Lower leg skin (tissue), 4 donors: Measurements from ENCODE around the gene TMEM239. TPM values are rescaled to one million over a fixed set of nuclear protein-coding genes. Genes with fewer than 3 reads are reported as not detected.

Source experiments
- DNase-seq, 2 donors: peaks; one replicate each; pipeline ENCODE4 v3.0.0-alpha.2; 2019; ENCODE audit warnings: low spot score in 2 of 2
- H3K4me3 ChIP-seq: fragments of 200-600 bp; sonication (generic); 2 replicates; pipeline ENCODE4 v1.5.1; 2017; ENCODE audit warnings: mild to moderate bottlenecking, low read depth; ENCODE audit not compliant: poor library complexity, severe bottlenecking
- POLR2A ChIP-seq, 2 donors: fragments of 450-650 bp; IDR thresholded peaks; one replicate each; pipeline ENCODE4 v1.6.1; 2016 to 2017; ENCODE audit warnings: antibody characterized with exemption in 2 of 2, mild to moderate bottlenecking in 1 of 2, moderate library complexity in 1 of 2
- WGBS, 2 donors: methylation state at CpG; one replicate each; pipeline ENCODE4 v1.1.5; 2018; 5-methylcytosine and 5-hydroxymethylcytosine counted together
- intact Hi-C: fragments of 100-400 bp; cut with DNase I; formaldehyde crosslinking; loops from one replicate; pipeline ENCODE4 v1.15.0; 2023; ENCODE audit warnings: low total_unique reads
- total RNA-seq, 4 donors: library from RNA; depleted of rRNA; stranded (reverse); fragments of >200 nt; gene quantifications; one replicate each; pipeline ENCODE4 v1.1.0, GENCODE V29; 2016
- TF ChIP-seq, protein P1 (sequence below), 3 donors: fragments of 450-650 bp; IDR thresholded peaks; one replicate each; pipeline ENCODE4 v1.5.1; 2016; ENCODE audit warnings: antibody characterized with exemption in 3 of 3, mild to moderate bottlenecking in 3 of 3, moderate library complexity in 2 of 3

TMEM239 gene
- total RNA-seq, 4 donors from 2014 or later = not detected

- peak in 1 of 2 donors; percentile 18 for DNase-seq
- intact Hi-C loops = no loop called here
Observed at GRCh38 chr20:2845607-2846006, 29.4 kb downstream of the TMEM239 start.

GRCh38 chr20:2846698-2847097 is 30.5 kb downstream of the TMEM239 start:
- intact Hi-C loops = no loop called here
- TF ChIP-seq, protein P1, sequence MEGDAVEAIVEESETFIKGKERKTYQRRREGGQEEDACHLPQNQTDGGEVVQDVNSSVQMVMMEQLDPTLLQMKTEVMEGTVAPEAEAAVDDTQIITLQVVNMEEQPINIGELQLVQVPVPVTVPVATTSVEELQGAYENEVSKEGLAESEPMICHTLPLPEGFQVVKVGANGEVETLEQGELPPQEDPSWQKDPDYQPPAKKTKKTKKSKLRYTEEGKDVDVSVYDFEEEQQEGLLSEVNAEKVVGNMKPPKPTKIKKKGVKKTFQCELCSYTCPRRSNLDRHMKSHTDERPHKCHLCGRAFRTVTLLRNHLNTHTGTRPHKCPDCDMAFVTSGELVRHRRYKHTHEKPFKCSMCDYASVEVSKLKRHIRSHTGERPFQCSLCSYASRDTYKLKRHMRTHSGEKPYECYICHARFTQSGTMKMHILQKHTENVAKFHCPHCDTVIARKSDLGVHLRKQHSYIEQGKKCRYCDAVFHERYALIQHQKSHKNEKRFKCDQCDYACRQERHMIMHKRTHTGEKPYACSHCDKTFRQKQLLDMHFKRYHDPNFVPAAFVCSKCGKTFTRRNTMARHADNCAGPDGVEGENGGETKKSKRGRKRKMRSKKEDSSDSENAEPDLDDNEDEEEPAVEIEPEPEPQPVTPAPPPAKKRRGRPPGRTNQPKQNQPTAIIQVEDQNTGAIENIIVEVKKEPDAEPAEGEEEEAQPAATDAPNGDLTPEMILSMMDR (IDR thresholded peaks at IDR 0.05) = no peak
- TF ChIP-seq POLR2A (IDR thresholded peaks at IDR 0.05) = no peak
- DNase-seq = no peak
- H3K4me3 ChIP-seq = no peak overlapping the region
- 82 to 88% methylated on average over 5 of the region's 5 CpGs for WGBS, 2 donors

More at GRCh38 chr20:2845607-2846006, 29.4 kb downstream of the TMEM239 start:
- TF ChIP-seq POLR2A (IDR thresholded peaks at IDR 0.05) = no peak
- TF ChIP-seq, protein P1 (IDR thresholded peaks at IDR 0.05) = no peak
- no peak overlapping the region for H3K4me3 ChIP-seq
- 76 to 78% methylated on average over 2 of the region's 2 CpGs for WGBS, 2 donors

- no peak overlapping the region for H3K4me3 ChIP-seq
- no peak for TF ChIP-seq POLR2A (IDR thresholded peaks at IDR 0.05)
- TF ChIP-seq, protein P1 (IDR thresholded peaks at IDR 0.05) = no peak
- peak in 1 of 2 donors; percentile 14 for DNase-seq
- WGBS, 2 donors = 91 to 97% methylated on average over 4 of the region's 4 CpGs
- intact Hi-C loops = no loop called here
Observed at GRCh38 chr20:2847802-2848201, 31.6 kb downstream of the TMEM239 start.

DNA sequence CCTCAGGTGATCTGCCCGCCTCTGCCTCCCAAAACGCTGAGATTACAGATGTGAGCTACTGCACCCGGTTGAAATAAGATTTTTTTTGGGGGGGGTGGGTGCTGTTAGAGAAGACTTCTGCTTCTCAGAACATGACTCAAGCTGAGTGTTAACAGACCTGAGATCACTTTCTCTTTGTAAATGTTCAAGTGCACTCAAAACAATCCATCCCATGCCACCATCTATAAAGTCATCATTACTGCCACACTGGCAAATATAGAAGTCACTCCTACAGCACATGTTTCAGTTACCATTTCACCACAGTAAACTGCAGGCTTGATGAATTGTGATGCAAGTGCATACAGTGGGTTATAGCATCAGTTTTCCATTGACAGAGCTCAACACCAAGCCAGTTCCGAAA is 33.4 kb downstream of the TMEM239 start:
- H3K4me3 ChIP-seq = no peak overlapping the region
- intact Hi-C loops = no loop called here
- WGBS, 2 donors = 85 to 93% methylated on average over 4 of the region's 4 CpGs
- DNase-seq = no peak
- TF ChIP-seq, protein P1 (IDR thresholded peaks at IDR 0.05) = no peak
- no peak for TF ChIP-seq POLR2A (IDR thresholded peaks at IDR 0.05)

GRCh38 chr20:2851086-2851485 is 34.9 kb downstream of the TMEM239 start:
- 88 to 93% methylated on average over 10 of the region's 10 CpGs for WGBS, 2 donors
- H3K4me3 ChIP-seq = no peak overlapping the region
- TF ChIP-seq, protein P1 (IDR thresholded peaks at IDR 0.05) = no peak
- TF ChIP-seq POLR2A (IDR thresholded peaks at IDR 0.05) = no peak
- peak in 1 of 2 donors; percentile 29 for DNase-seq
- intact Hi-C loops = no loop called here

DNA sequence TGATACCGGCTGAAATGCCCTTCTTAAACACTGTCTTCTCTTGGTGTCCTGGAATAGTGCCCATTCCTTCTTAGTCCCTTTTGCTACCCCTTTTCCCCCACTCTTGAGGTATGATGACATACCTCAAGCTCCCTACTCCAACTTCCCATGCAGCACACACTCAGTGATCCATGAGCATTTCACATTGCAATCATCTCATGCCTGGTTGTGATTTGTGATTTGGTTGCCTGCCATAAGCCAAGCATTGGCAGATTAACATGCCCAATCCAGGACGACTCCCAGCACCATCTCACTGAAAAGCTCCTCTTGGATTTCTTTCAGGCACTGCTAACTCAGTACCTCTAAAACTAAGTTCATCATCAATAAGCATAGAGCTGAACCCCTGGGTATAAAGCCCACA is 42.4 kb downstream of the TMEM239 start:
- 75 to 76% methylated on average over 2 of the region's 2 CpGs for WGBS, 2 donors
- DNase-seq = no peak
- H3K4me3 ChIP-seq = no peak overlapping the region
- TF ChIP-seq POLR2A (IDR thresholded peaks at IDR 0.05) = no peak
- TF ChIP-seq, protein P1 (IDR thresholded peaks at IDR 0.05) = no peak
- intact Hi-C loops = no loop called here
